ENCODE results near the gene MDK. TPM values are rescaled to one million over a fixed set of nuclear protein-coding genes. Genes with fewer than 3 reads are reported as not detected.

The MDK gene
- total RNA-seq, 1 experiment from 2014 or later = 286 TPM

DNA sequence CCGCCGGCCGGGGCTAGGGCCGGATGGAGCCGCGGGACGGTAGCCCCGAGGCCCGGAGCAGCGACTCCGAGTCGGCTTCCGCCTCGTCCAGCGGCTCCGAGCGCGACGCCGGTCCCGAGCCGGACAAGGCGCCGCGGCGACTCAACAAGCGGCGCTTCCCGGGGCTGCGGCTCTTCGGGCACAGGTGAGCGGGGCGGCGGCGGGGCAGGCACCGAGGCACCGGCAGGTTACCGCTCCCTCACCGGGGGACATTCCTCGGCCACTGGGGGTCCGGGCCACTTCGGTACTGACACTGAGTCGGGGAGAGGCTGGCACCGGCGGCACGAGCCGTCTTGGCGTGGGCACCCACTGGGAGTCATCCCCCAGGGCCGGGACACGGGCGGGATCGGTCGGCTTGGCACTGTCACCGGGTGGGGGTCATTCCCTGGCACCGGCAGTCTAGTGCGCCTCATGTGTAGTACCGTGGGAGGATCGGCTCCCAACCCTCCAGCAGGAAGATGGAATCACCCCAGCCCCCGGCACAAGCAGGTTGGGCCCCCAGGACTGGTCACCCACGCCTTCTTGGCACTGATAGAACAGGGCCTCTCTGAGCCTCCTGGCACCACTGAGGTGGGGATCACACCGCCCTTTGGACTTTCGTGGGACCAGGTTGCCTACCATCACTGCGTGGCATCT, 33.7 kb upstream of the MDK start:
- Histone ChIP-seq H3K4me2 (ENCODE audit: low read length) (peak overlapping the region; percentile 97), H3K79me2 (ENCODE audit: insufficient read depth, low read length) (peaks cover 50% of the 10 kb centered on the region), H3K4me1 (ENCODE audit: control insufficient read depth in 1 of 2, insufficient read depth in 2 of 2, low read length in 2 of 2) (peaks cover 14 to 38% of the 10 kb centered on the region in 2 experiments; a peak in 3 of 4 replicates), H3K27ac (ENCODE audit: low read depth, low read length) (peak overlapping the region; percentile 76), H3K4me3 (replicated peaks in 1 of 2; ENCODE audit: low read depth in 1 of 2, low read length in 2 of 2) (peak overlapping the region; percentile 91 to 97), H3K9me2 (ENCODE audit: insufficient read depth) (no peaks in the 10 kb centered on the region), H2AFZ (ENCODE audit: low read depth, low read length, poor library complexity, severe bottlenecking) (no peak overlapping the region), H3K9ac (ENCODE audit: low read length) (peak overlapping the region; percentile 92), H3K27me3 (ENCODE audit: insufficient read depth, low read length) (no peaks in the 10 kb centered on the region), H4K20me1 (ENCODE audit: insufficient read depth) (peaks cover 3% of the 10 kb centered on the region; the same call in 1 of the 2 replicates), H3K9me3 (ENCODE audit: control insufficient read depth in 1 of 2, insufficient read depth in 1 of 2, low read depth in 1 of 2, low read length in 2 of 2) (no peaks in the 10 kb centered on the region), H3K36me3 (ENCODE audit: control insufficient read depth in 1 of 2, insufficient read depth in 2 of 2, low read length in 2 of 2) (no peaks in the 10 kb centered on the region)
- peak; percentile 7; the same call in 1 of the 2 replicates for ATAC-seq
- intact Hi-C loops (cut with micrococcal nuclease) = no loop called here
- DNase-seq (ENCODE audit: low read depth, low spot score) = no peak
- BruUV-seq (replicated peaks) = no TSS peak
- ChIA-PET CTCF (interaction anchor here (1.0 kb wide), 4 partner anchors 12 to 109 kb away, joined by 3 read pairs; no protein-coding TSS in a partner anchor), POLR2A (no interaction called here), RAD21 (ENCODE audit: low non-redundant PET in 1 of 2, low total read pairs in 2 of 2, uncharacterized antibody in 2 of 2, unreplicated experiment in 2 of 2) (no interaction called here)
- no peak for TF ChIP-seq FOSL1 (IDR thresholded peaks at IDR 0.05; ENCODE audit: low read depth)
- no peak for TF ChIP-seq CEBPB (IDR thresholded peaks at IDR 0.05; ENCODE audit: low read depth)
- no peak for TF ChIP-seq ELF1 (IDR thresholded peaks at IDR 0.05; ENCODE audit: borderline replicate concordance, low read depth)
- no peak for TF ChIP-seq SP1 (IDR thresholded peaks at IDR 0.05; ENCODE audit: low read depth)
- no peak for TF ChIP-seq EZH2 (IDR thresholded peaks at IDR 0.05)
- no peak for TF ChIP-seq TCF7L2 (IDR thresholded peaks at IDR 0.05; ENCODE audit: borderline replicate concordance, extremely low read depth, insufficient read depth, insufficient read length)
- TF ChIP-seq, protein P1, sequence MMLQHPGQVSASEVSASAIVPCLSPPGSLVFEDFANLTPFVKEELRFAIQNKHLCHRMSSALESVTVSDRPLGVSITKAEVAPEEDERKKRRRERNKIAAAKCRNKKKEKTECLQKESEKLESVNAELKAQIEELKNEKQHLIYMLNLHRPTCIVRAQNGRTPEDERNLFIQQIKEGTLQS (IDR thresholded peaks at IDR 0.05) = no peak
- TF ChIP-seq, protein P2, sequence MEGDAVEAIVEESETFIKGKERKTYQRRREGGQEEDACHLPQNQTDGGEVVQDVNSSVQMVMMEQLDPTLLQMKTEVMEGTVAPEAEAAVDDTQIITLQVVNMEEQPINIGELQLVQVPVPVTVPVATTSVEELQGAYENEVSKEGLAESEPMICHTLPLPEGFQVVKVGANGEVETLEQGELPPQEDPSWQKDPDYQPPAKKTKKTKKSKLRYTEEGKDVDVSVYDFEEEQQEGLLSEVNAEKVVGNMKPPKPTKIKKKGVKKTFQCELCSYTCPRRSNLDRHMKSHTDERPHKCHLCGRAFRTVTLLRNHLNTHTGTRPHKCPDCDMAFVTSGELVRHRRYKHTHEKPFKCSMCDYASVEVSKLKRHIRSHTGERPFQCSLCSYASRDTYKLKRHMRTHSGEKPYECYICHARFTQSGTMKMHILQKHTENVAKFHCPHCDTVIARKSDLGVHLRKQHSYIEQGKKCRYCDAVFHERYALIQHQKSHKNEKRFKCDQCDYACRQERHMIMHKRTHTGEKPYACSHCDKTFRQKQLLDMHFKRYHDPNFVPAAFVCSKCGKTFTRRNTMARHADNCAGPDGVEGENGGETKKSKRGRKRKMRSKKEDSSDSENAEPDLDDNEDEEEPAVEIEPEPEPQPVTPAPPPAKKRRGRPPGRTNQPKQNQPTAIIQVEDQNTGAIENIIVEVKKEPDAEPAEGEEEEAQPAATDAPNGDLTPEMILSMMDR (IDR thresholded peaks at IDR 0.05 in 2 of 3, conservative IDR thresholded peaks at IDR 0.05 in 1 of 3; ENCODE audit: borderline replicate concordance in 1 of 3, insufficient read depth in 1 of 3, low read depth in 2 of 3, low read length in 2 of 3) = no peak
- TF ChIP-seq, protein P3, sequence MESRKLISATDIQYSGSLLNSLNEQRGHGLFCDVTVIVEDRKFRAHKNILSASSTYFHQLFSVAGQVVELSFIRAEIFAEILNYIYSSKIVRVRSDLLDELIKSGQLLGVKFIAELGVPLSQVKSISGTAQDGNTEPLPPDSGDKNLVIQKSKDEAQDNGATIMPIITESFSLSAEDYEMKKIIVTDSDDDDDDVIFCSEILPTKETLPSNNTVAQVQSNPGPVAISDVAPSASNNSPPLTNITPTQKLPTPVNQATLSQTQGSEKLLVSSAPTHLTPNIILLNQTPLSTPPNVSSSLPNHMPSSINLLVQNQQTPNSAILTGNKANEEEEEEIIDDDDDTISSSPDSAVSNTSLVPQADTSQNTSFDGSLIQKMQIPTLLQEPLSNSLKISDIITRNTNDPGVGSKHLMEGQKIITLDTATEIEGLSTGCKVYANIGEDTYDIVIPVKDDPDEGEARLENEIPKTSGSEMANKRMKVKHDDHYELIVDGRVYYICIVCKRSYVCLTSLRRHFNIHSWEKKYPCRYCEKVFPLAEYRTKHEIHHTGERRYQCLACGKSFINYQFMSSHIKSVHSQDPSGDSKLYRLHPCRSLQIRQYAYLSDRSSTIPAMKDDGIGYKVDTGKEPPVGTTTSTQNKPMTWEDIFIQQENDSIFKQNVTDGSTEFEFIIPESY (IDR thresholded peaks at IDR 0.05; ENCODE audit: extremely low read depth, insufficient replicate concordance, low read length) = no peak
- no peak for TF ChIP-seq ZNF274 (IDR thresholded peaks at IDR 0.05; ENCODE audit: low read depth, low read length)
- no peak for TF ChIP-seq POLR2A (IDR thresholded peaks at IDR 0.05; ENCODE audit: borderline replicate concordance, extremely low read depth, insufficient read depth, insufficient read length)
- TF ChIP-seq JUND (IDR thresholded peaks at IDR 0.05) = no peak
- no peak for TF ChIP-seq RAD21 (IDR thresholded peaks at IDR 0.05; ENCODE audit: low read depth)
- no peak for TF ChIP-seq EGR1 (IDR thresholded peaks at IDR 0.05; ENCODE audit: low read depth)
